ENCODE measurements around the gene ABCA7. TPM values are rescaled to one million over a fixed set of nuclear protein-coding genes. Genes with fewer than 3 reads are reported as not detected.

The ABCA7 gene
- total and polyA plus RNA-seq, 7 experiments from 2014 or later, result 6.6 to 323 (median 126) TPM

- Mint-ChIP-seq H3K36me3 (peaks cover 0 to 21% (median 7%) of the 10 kb centered on the region in 5 donors), H3K27ac (peak overlapping the region in 6 of 9 donors; percentile 3 to 84 (median 56)), H3K27me3 (no peaks in the 10 kb centered on the region), H3K9me3 (peaks cover 0 to 2% (median 0%) of the 10 kb centered on the region in 11 donors), H3K4me1 (peaks cover 0 to 17% (median 5%) of the 10 kb centered on the region in 7 donors), H3K4me3 (no peak overlapping the region)
- ATAC-seq (no peak), DNase-seq (no peak)
- intact Hi-C loops (cut with micrococcal nuclease), result no loop called here
- Histone ChIP-seq H3K4me1 (ENCODE audit: control insufficient read depth in 2 of 2, insufficient read depth in 2 of 2, low read length in 2 of 2) (no peaks in the 10 kb centered on the region), H3K9me3 (ENCODE audit: control insufficient read depth in 2 of 3, low read length in 3 of 3) (peaks cover 0 to 3% (median 0%) of the 10 kb centered on the region in 3 experiments), H3K27me3 (ENCODE audit: control insufficient read depth in 2 of 2, insufficient read depth in 2 of 2, low read length in 2 of 2) (no peaks in the 10 kb centered on the region), H3K36me3 (ENCODE audit: control insufficient read depth in 2 of 3, insufficient read depth in 3 of 3, low read length in 3 of 3) (peaks cover 0 to 57% (median 0%) of the 10 kb centered on the region in 3 experiments), H3K27ac (ENCODE audit: low read depth, low read length) (no peak overlapping the region), H3K4me3 (ENCODE audit: low read length) (no peak overlapping the region)
- POLR2A ChIA-PET, result interaction anchor here (0.9 to 1.6 kb wide), 6 partner anchors 8 to 37 kb away, joined by 3 to 7 read pairs (median 4); partner anchors contain the start of genes ABCA7 and CNN2
- CTCF ChIA-PET, result interaction anchor here (1.1 kb wide), 1 partner anchor 15 kb away, joined by 4 read pairs; no protein-coding TSS in a partner anchor
Measured at GRCh38 chr19:1050989-1051788, 11.3 kb downstream of the ABCA7 start.

- Histone ChIP-seq H3K4me3 (ENCODE audit: low read length) (no peak overlapping the region), H3K27me3 (ENCODE audit: control insufficient read depth in 2 of 2, insufficient read depth in 2 of 2, low read length in 2 of 2) (no peaks in the 10 kb centered on the region), H3K27ac (ENCODE audit: low read depth, low read length) (no peak overlapping the region), H3K9me3 (ENCODE audit: control insufficient read depth in 2 of 3, low read length in 3 of 3) (peaks cover 0 to 7% (median 0%) of the 10 kb centered on the region in 3 experiments), H3K4me1 (ENCODE audit: control insufficient read depth in 2 of 2, insufficient read depth in 2 of 2, low read length in 2 of 2) (no peaks in the 10 kb centered on the region), H3K36me3 (ENCODE audit: control insufficient read depth in 2 of 3, insufficient read depth in 3 of 3, low read length in 3 of 3) (peaks cover 0 to 57% (median 0%) of the 10 kb centered on the region in 3 experiments)
- ChIA-PET POLR2A (interaction anchor here (0.9 to 1.6 kb wide), 5 partner anchors 9 to 37 kb away, joined by 3 to 7 read pairs (median 4); partner anchors contain the start of genes ABCA7 and CNN2), CTCF (no interaction called here)
- Mint-ChIP-seq H3K4me3 (no peak overlapping the region), H3K9me3 (peaks cover 0 to 8% (median 4%) of the 10 kb centered on the region in 11 donors), H3K36me3 (peaks cover 3 to 27% (median 13%) of the 10 kb centered on the region in 5 donors), H3K4me1 (peaks cover 2 to 22% (median 8%) of the 10 kb centered on the region in 7 donors), H3K27me3 (no peaks in the 10 kb centered on the region), H3K27ac (peak overlapping the region in 6 of 9 donors; percentile 3 to 84 (median 56))
- no peak for ATAC-seq
- intact Hi-C loops (cut with micrococcal nuclease), result no loop called here
- DNase-seq, result no peak
Measured at GRCh38 chr19:1051791-1052190, 11.9 kb downstream of the ABCA7 start.

- H3K4me1 Mint-ChIP-seq, result peaks cover 4 to 27% (median 14%) of the 10 kb centered on the region in 7 donors
- DNase-seq (no peak), ATAC-seq (no peak)
- Histone ChIP-seq H3K4me1 (ENCODE audit: control insufficient read depth in 2 of 2, insufficient read depth in 2 of 2, low read length in 2 of 2) (peaks cover 3 to 6% of the 10 kb centered on the region in 2 donors), H3K9me3 (ENCODE audit: control insufficient read depth in 2 of 3, low read length in 3 of 3) (peaks cover 0 to 14% (median 0%) of the 10 kb centered on the region in 3 experiments), H3K36me3 (ENCODE audit: control insufficient read depth in 2 of 3, insufficient read depth in 3 of 3, low read length in 3 of 3) (peaks cover 0 to 57% (median 0%) of the 10 kb centered on the region in 3 experiments), H3K27ac (ENCODE audit: low read depth, low read length) (no peak overlapping the region), H3K27me3 (ENCODE audit: control insufficient read depth in 2 of 2, insufficient read depth in 2 of 2, low read length in 2 of 2) (no peaks in the 10 kb centered on the region), H3K4me3 (ENCODE audit: low read length) (no peak overlapping the region)
- no peaks in the 10 kb centered on the region for H3K27me3 Mint-ChIP-seq
- peaks cover 5 to 34% (median 16%) of the 10 kb centered on the region in 5 donors for H3K36me3 Mint-ChIP-seq
- intact Hi-C loops (cut with micrococcal nuclease), result no loop called here
- ChIA-PET CTCF (no interaction called here), POLR2A (interaction anchor here (0.6 to 1.8 kb wide), 8 partner anchors 11 to 61 kb away, joined by 3 to 8 read pairs (median 5); partner anchors contain the start of genes ABCA7, ARHGAP45 and CNN2)
- peak overlapping the region in 4 of 9 donors; percentile 34 to 61 (median 46) for H3K27ac Mint-ChIP-seq
- H3K4me3 Mint-ChIP-seq, result peak overlapping the region in 1 of 10 donors; percentile 38
- H3K9me3 Mint-ChIP-seq, result peaks cover 0 to 15% (median 7%) of the 10 kb centered on the region in 11 donors
Measured at GRCh38 chr19:1052349-1052975, 12.6 kb downstream of the ABCA7 start.

GRCh38 chr19:1053176-1054101 lies 13.5 kb downstream of the ABCA7 start:
- DNase-seq (no peak), ATAC-seq (no peak)
- Histone ChIP-seq H3K27ac (ENCODE audit: low read depth, low read length) (no peak overlapping the region), H3K4me1 (ENCODE audit: control insufficient read depth in 2 of 2, insufficient read depth in 2 of 2, low read length in 2 of 2) (peaks cover 12 to 15% of the 10 kb centered on the region in 2 donors), H3K27me3 (ENCODE audit: control insufficient read depth in 2 of 2, insufficient read depth in 2 of 2, low read length in 2 of 2) (no peaks in the 10 kb centered on the region), H3K9me3 (ENCODE audit: control insufficient read depth in 2 of 3, low read length in 3 of 3) (peaks cover 0 to 18% (median 0%) of the 10 kb centered on the region in 3 experiments), H3K4me3 (ENCODE audit: low read length) (no peak overlapping the region), H3K36me3 (ENCODE audit: control insufficient read depth in 2 of 3, insufficient read depth in 3 of 3, low read length in 3 of 3) (peaks cover 0 to 60% (median 0%) of the 10 kb centered on the region in 3 experiments)
- no peaks in the 10 kb centered on the region for H3K27me3 Mint-ChIP-seq
- intact Hi-C loops (cut with micrococcal nuclease), result no loop called here
- POLR2A ChIA-PET, result interaction anchor here (0.6 to 1.8 kb wide), 6 partner anchors 13 to 219 kb away, joined by 3 to 8 read pairs (median 4); partner anchors contain the start of genes ABCA7 and ARHGAP45
- peaks cover 0 to 24% (median 8%) of the 10 kb centered on the region in 11 donors for H3K9me3 Mint-ChIP-seq
- no peak overlapping the region for H3K4me3 Mint-ChIP-seq
- H3K36me3 Mint-ChIP-seq, result peaks cover 5 to 44% (median 22%) of the 10 kb centered on the region in 5 donors
- CTCF ChIA-PET, result interaction anchor here (5.5 kb wide), 1 partner anchor 13 kb away, joined by 28 read pairs; the partner anchor contains the start of gene ARHGAP45
- H3K4me1 Mint-ChIP-seq, result peaks cover 8 to 37% (median 24%) of the 10 kb centered on the region in 7 donors
- peak overlapping the region in 4 of 9 donors; percentile 9 to 61 (median 46) for H3K27ac Mint-ChIP-seq

- H3K36me3 Mint-ChIP-seq, result peaks cover 5 to 49% (median 22%) of the 10 kb centered on the region in 5 donors
- ChIA-PET POLR2A (interaction anchor here (0.8 to 37.6 kb wide), 5 partner anchors 13 to 40 kb away, joined by 3 to 2022 read pairs (median 8); partner anchors contain the start of genes ABCA7, ARHGAP45, GPX4 and POLR2E), CTCF (interaction anchor here (0.7 to 5.5 kb wide), 3 partner anchors 12 to 140 kb away, joined by 3 to 28 read pairs (median 4); partner anchors contain the start of gene ARHGAP45)
- peaks cover 0 to 23% (median 0%) of the 10 kb centered on the region in 3 experiments for H3K9me3 ChIP-seq (ENCODE audit: control insufficient read depth in 2 of 3, low read length in 3 of 3)
- no peak for DNase-seq
- no peaks in the 10 kb centered on the region for H3K27me3 ChIP-seq (ENCODE audit: control insufficient read depth in 2 of 2, insufficient read depth in 2 of 2, low read length in 2 of 2)
- H3K4me1 Mint-ChIP-seq, result peaks cover 8 to 39% (median 25%) of the 10 kb centered on the region in 7 donors
- peaks cover 14 to 15% of the 10 kb centered on the region in 2 donors for H3K4me1 ChIP-seq (ENCODE audit: control insufficient read depth in 2 of 2, insufficient read depth in 2 of 2, low read length in 2 of 2)
- no peaks in the 10 kb centered on the region for H3K27me3 Mint-ChIP-seq
- peaks cover 0 to 24% (median 8%) of the 10 kb centered on the region in 11 donors for H3K9me3 Mint-ChIP-seq
- H3K4me3 Mint-ChIP-seq, result no peak overlapping the region
- ATAC-seq, result no peak
- H3K4me3 ChIP-seq (ENCODE audit: low read length), result no peak overlapping the region
- intact Hi-C loops (cut with micrococcal nuclease), result no loop called here
- peaks cover 0 to 58% (median 0%) of the 10 kb centered on the region in 3 experiments for H3K36me3 ChIP-seq (ENCODE audit: control insufficient read depth in 2 of 3, insufficient read depth in 3 of 3, low read length in 3 of 3)
- H3K27ac ChIP-seq (ENCODE audit: low read depth, low read length), result no peak overlapping the region
- no peak overlapping the region for H3K27ac Mint-ChIP-seq
Measured at GRCh38 chr19:1054102-1055027, 14.5 kb downstream of the ABCA7 start.
